Neuronal stem cell (in vitro differentiated cells): ENCODE data around the gene GJB5.

Experiments
- DNase-seq: peaks from one replicate; pipeline ENCODE4 v3.0.0-alpha.2; 2013; ENCODE audit warnings: low spot score
- H2AFZ ChIP-seq: one replicate; pipeline ENCODE4 v1.6.1; 2013; ENCODE audit warnings: mild to moderate bottlenecking, low read length, inconsistent platforms
- H2AK5ac ChIP-seq: 2 replicates; pipeline ENCODE4 v1.6.1; 2013; ENCODE audit warnings: low read depth, mild to moderate bottlenecking, inconsistent platforms, low read length, moderate library complexity, mixed read lengths
- H2BK120ac ChIP-seq: 2 replicates; pipeline ENCODE4 v1.6.1; 2013; ENCODE audit warnings: low read depth, mild to moderate bottlenecking, inconsistent platforms, low read length, moderate library complexity, mixed read lengths
- H2BK12ac ChIP-seq: one replicate; pipeline ENCODE4 v1.6.1; 2013; ENCODE audit warnings: low read length, inconsistent platforms
- H2BK15ac ChIP-seq: 2 replicates; pipeline ENCODE4 v1.6.1; 2013; ENCODE audit warnings: mild to moderate bottlenecking, low read length, inconsistent platforms, mixed read lengths
- H2BK5ac ChIP-seq: one replicate; pipeline ENCODE4 v1.6.1; 2013; ENCODE audit warnings: inconsistent platforms, mild to moderate bottlenecking, low read length, moderate library complexity
- H3K14ac ChIP-seq: one replicate; pipeline ENCODE4 v1.6.1; 2013; ENCODE audit warnings: low read length, inconsistent platforms
- H3K18ac ChIP-seq: 2 replicates; pipeline ENCODE4 v1.6.1; 2013; ENCODE audit warnings: low read length, inconsistent platforms
- H3K23ac ChIP-seq: 2 replicates; pipeline ENCODE4 v1.6.1; 2013; ENCODE audit warnings: low read depth, mild to moderate bottlenecking, mixed read lengths, low read length, inconsistent platforms; ENCODE audit not compliant: poor library complexity
- H3K27ac ChIP-seq: replicated peaks from 3 replicates; pipeline ENCODE4 v1.5.1; 2013; ENCODE audit warnings: low read length, inconsistent platforms
- H3K27me3 ChIP-seq, 3 experiments: 2 replicates each; pipeline ENCODE4 v1.6.1; 2013; ENCODE audit warnings: low read length in 3 of 3, mild to moderate bottlenecking in 2 of 3, inconsistent platforms in 1 of 3, low read depth in 1 of 3, mixed read lengths in 1 of 3, moderate library complexity in 1 of 3; ENCODE audit not compliant: control insufficient read depth in 3 of 3, insufficient read depth in 3 of 3
- H3K36me3 ChIP-seq, 2 donors: replicated peaks in 1 of 2; 2 replicates each; pipeline ENCODE4 v1.6.1; 2013; ENCODE audit warnings: low read length in 2 of 2; ENCODE audit not compliant: control insufficient read depth in 2 of 2, insufficient read depth in 2 of 2
- H3K4ac ChIP-seq: 2 replicates; pipeline ENCODE4 v1.6.1; 2013; ENCODE audit warnings: inconsistent platforms, mild to moderate bottlenecking, low read length, moderate library complexity
- H3K4me1 ChIP-seq, 2 donors: 1 replicate in 1 of 2; 2 replicates in 1 of 2; pipeline ENCODE4 v1.6.1; 2013; ENCODE audit warnings: low read length in 2 of 2, low read depth in 1 of 2; ENCODE audit not compliant: control insufficient read depth in 2 of 2, insufficient read depth in 1 of 2
- H3K4me2 ChIP-seq: one replicate; pipeline ENCODE4 v1.6.1; 2013; ENCODE audit warnings: mild to moderate bottlenecking, low read length, inconsistent platforms; ENCODE audit not compliant: insufficient read depth, poor library complexity, severe bottlenecking
- H3K4me3 ChIP-seq, 2 donors: 2 replicates each; pipeline ENCODE4 v1.5.1; 2013; ENCODE audit warnings: low read length in 2 of 2, mild to moderate bottlenecking in 2 of 2, inconsistent platforms in 1 of 2, moderate library complexity in 1 of 2
- H3K79me1 ChIP-seq: one replicate; pipeline ENCODE4 v1.6.1; 2013; ENCODE audit warnings: low read depth, mild to moderate bottlenecking, inconsistent platforms, low read length, moderate library complexity
- H3K9ac ChIP-seq: one replicate; pipeline ENCODE4 v1.6.1; 2013; ENCODE audit warnings: mild to moderate bottlenecking, low read depth, low read length, inconsistent platforms; ENCODE audit not compliant: poor library complexity
- H3K9me3 ChIP-seq, 2 donors: replicated peaks in 1 of 2; 2 replicates each; pipeline versions ENCODE3 to v1.6.1; 2013; ENCODE audit warnings: low read length in 2 of 2, mild to moderate bottlenecking in 2 of 2, inconsistent platforms in 1 of 2, low read depth in 1 of 2, mixed read lengths in 1 of 2, moderate library complexity in 1 of 2; ENCODE audit not compliant: control insufficient read depth in 2 of 2, insufficient read depth in 1 of 2
- H4K8ac ChIP-seq: one replicate; pipeline ENCODE4 v1.6.1; 2013; ENCODE audit warnings: low read depth, mild to moderate bottlenecking, inconsistent platforms, low read length, moderate library complexity
- H4K91ac ChIP-seq: one replicate; pipeline ENCODE4 v1.6.1; 2013; ENCODE audit warnings: low read length, low read depth, mild to moderate bottlenecking, inconsistent platforms; ENCODE audit not compliant: poor library complexity
- WGBS, 2 donors: extraction: QIAGEN DNeasy Blood & Tissue Kit; methylation state at CpG; one replicate each; pipeline ENCODE4 v1.1.7; 2013; ENCODE audit warnings: missing lambda C conversion rate in 2 of 2, mixed read lengths in 1 of 2; ENCODE audit not compliant: insufficient read length in 2 of 2, insufficient replicate concordance in 1 of 2; ENCODE audit errors: extremely low coverage in 2 of 2; 5-methylcytosine and 5-hydroxymethylcytosine counted together

The GJB5 gene

GRCh38 chr1:34743775-34744174 lies 11.1 kb upstream of the GJB5 start:
- no peak overlapping the region for H3K4me3 ChIP-seq
- H2AFZ ChIP-seq: no peak overlapping the region
- no peak overlapping the region for H3K14ac ChIP-seq
- no peak for DNase-seq
- no peaks in the 10 kb centered on the region for H3K9me3 ChIP-seq
- H2BK12ac ChIP-seq: no peak overlapping the region
- H2BK15ac ChIP-seq: no peak overlapping the region
- no peaks in the 10 kb centered on the region for H3K79me1 ChIP-seq
- H3K4ac ChIP-seq: no peak overlapping the region
- no peak overlapping the region for H3K27ac ChIP-seq
- no peak overlapping the region for H3K4me2 ChIP-seq
- H4K91ac ChIP-seq: no peak overlapping the region
- no peaks in the 10 kb centered on the region for H3K36me3 ChIP-seq
- no peak overlapping the region for H2BK120ac ChIP-seq
- no peak overlapping the region for H4K8ac ChIP-seq
- H3K4me1 ChIP-seq: peaks cover 0 to 11% of the 10 kb centered on the region in 2 donors
- H3K9ac ChIP-seq: no peak overlapping the region
- WGBS, 2 donors: no CpG with 5 or more reads among the region's 6 CpGs
- H2BK5ac ChIP-seq: no peak overlapping the region
- H3K27me3 ChIP-seq: peaks cover 0 to 23% (median 0%) of the 10 kb centered on the region in 3 experiments
- H3K23ac ChIP-seq: no peak overlapping the region
- no peak overlapping the region for H2AK5ac ChIP-seq
- H3K18ac ChIP-seq: no peak overlapping the region

GRCh38 chr1:34744851-34745250 lies 10.0 kb upstream of the GJB5 start:
- H3K36me3 ChIP-seq: no peaks in the 10 kb centered on the region
- no peak overlapping the region for H3K4ac ChIP-seq
- H3K79me1 ChIP-seq: no peaks in the 10 kb centered on the region
- no peak overlapping the region for H3K23ac ChIP-seq
- H3K27me3 ChIP-seq: peaks cover 0 to 28% (median 0%) of the 10 kb centered on the region in 3 experiments
- no peak for DNase-seq
- H3K9ac ChIP-seq: no peak overlapping the region
- no peak overlapping the region for H2BK5ac ChIP-seq
- H3K27ac ChIP-seq: no peak overlapping the region
- no peak overlapping the region for H3K18ac ChIP-seq
- H2BK15ac ChIP-seq: no peak overlapping the region
- H3K4me1 ChIP-seq: peaks cover 0 to 6% of the 10 kb centered on the region in 2 donors
- no peak overlapping the region for H2AK5ac ChIP-seq
- H2BK12ac ChIP-seq: no peak overlapping the region
- no peak overlapping the region for H3K4me3 ChIP-seq
- no peaks in the 10 kb centered on the region for H3K9me3 ChIP-seq
- no CpG with 5 or more reads among the region's 3 CpGs for WGBS, 2 donors
- H2BK120ac ChIP-seq: no peak overlapping the region
- no peak overlapping the region for H3K14ac ChIP-seq
- no peak overlapping the region for H4K91ac ChIP-seq
- no peak overlapping the region for H3K4me2 ChIP-seq
- H4K8ac ChIP-seq: no peak overlapping the region
- H2AFZ ChIP-seq: no peak overlapping the region

- no CpG with 5 or more reads among the region's 5 CpGs for WGBS, 2 donors
- DNase-seq: no peak
- H2BK120ac ChIP-seq: no peak overlapping the region
Observed at GRCh38 chr1:34745666-34746065, 9.2 kb upstream of the GJB5 start.

GRCh38 chr1:34746101-34746500 lies 8.7 kb upstream of the GJB5 start:
- H4K91ac ChIP-seq: no peak overlapping the region
- no peaks in the 10 kb centered on the region for H3K79me1 ChIP-seq
- H2BK15ac ChIP-seq: no peak overlapping the region
- no peak overlapping the region for H2BK12ac ChIP-seq
- H3K23ac ChIP-seq: no peak overlapping the region
- H3K27me3 ChIP-seq: peaks cover 0 to 36% (median 0%) of the 10 kb centered on the region in 3 experiments
- no peak overlapping the region for H2BK5ac ChIP-seq
- DNase-seq: no peak
- WGBS, 2 donors: no CpG with 5 or more reads among the region's 4 CpGs
- H3K4me3 ChIP-seq: no peak overlapping the region
- no peak overlapping the region for H3K4me2 ChIP-seq
- no peak overlapping the region for H3K14ac ChIP-seq
- no peak overlapping the region for H3K27ac ChIP-seq
- H3K4me1 ChIP-seq: peaks cover 0 to 13% of the 10 kb centered on the region in 2 donors
- H2BK120ac ChIP-seq: no peak overlapping the region
- H4K8ac ChIP-seq: no peak overlapping the region
- no peak overlapping the region for H2AFZ ChIP-seq
- peak overlapping the region; percentile 45 for H3K9ac ChIP-seq
- no peaks in the 10 kb centered on the region for H3K36me3 ChIP-seq
- no peak overlapping the region for H2AK5ac ChIP-seq
- no peak overlapping the region for H3K18ac ChIP-seq
- H3K4ac ChIP-seq: no peak overlapping the region
- H3K9me3 ChIP-seq: no peaks in the 10 kb centered on the region

More at GRCh38 chr1:34745666-34746065, 9.2 kb upstream of the GJB5 start:
- Histone ChIP-seq H3K9ac (no peak overlapping the region), H3K4me1 (peaks cover 0 to 13% of the 10 kb centered on the region in 2 donors), H2BK15ac (no peak overlapping the region), H3K4me2 (no peak overlapping the region), H2BK12ac (no peak overlapping the region), H3K14ac (no peak overlapping the region), H3K9me3 (no peaks in the 10 kb centered on the region), H3K36me3 (no peaks in the 10 kb centered on the region), H4K8ac (no peak overlapping the region), H3K18ac (peak overlapping the region; percentile 66), H3K23ac (no peak overlapping the region), H4K91ac (no peak overlapping the region), H2AFZ (no peak overlapping the region), H2BK5ac (no peak overlapping the region), H3K4me3 (no peak overlapping the region), H2AK5ac (no peak overlapping the region), H3K79me1 (no peaks in the 10 kb centered on the region), H3K27me3 (peaks cover 0 to 34% (median 0%) of the 10 kb centered on the region in 3 experiments), H3K27ac (no peak overlapping the region), H3K4ac (no peak overlapping the region)
